Inferior parietal cortex (tissue), 1 donor: ENCODE measurements around the gene DDR2.

Experiments used
- DNase-seq: peaks from one replicate; pipeline ENCODE4 v3.0.0-alpha.2; 2016; ENCODE audit errors: extremely low spot score

The DDR2 gene

DNA sequence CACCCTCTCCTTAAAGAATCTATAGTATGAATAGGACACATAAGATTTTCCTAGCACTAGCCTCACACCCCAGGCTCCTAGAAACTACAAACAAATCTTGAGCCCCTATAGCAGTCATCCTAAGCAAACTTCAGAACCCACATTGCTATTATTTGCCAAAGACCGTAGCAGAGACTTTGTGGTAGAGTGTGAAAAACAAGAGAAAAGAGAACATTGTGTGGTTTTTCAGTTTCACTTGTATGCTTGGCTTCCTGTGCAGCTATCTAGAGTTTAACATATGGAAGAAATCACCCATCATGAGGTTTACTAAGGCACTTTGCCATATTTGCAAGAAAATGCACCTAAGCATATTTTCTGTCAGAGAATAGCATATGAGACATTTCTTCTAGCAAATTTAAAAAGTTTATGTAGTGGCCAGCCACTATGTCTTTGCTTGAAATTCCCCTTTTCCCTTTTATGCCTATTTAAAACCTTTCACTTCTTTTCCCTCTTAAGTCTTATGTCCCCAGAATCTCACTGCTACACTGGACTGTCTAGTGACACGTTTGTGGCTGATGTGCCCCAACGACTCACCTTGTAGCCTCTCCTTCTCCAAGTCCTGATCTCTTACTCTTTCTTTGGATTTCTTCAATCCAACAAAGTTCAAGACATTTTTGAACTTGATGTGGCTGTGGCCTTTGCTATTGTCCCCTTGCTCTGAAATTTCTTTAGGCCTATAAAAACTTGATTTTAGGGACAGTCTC, 203.1 kb downstream of the DDR2 start:
- peak; percentile 39 for DNase-seq
